HEK293T (cell line): Measurements from ENCODE around the gene SOX6.

ENCODE experiments used
- CTCF ChIA-PET: fragments of 350-600 bp; formaldehyde crosslinking; extraction: SDS; loops from one replicate; lab custom pipeline; 2021; ENCODE audit warnings: antibody characterized with exemption, inconsistent platforms; lab: Yijun Ruan, JAX
- POLR2A ChIA-PET: fragments of 350-600 bp; formaldehyde crosslinking; extraction: SDS; loops from one replicate; lab custom pipeline; 2020; ENCODE audit warnings: antibody characterized with exemption, inconsistent platforms; lab: Yijun Ruan, JAX
- DNase-seq: peaks from one replicate; pipeline ENCODE4 v3.0.0; 2012; ENCODE audit warnings: mixed read lengths; ENCODE audit errors: extremely low spot score
- ARNT ChIP-seq: fragments of 450-650 bp; IDR thresholded peaks from 2 replicates; pipeline ENCODE4 v1.6.1; 2017; ENCODE audit warnings: mild to moderate bottlenecking
- BHLHE40 ChIP-seq: fragments of 450-650 bp; IDR thresholded peaks from 2 replicates; pipeline ENCODE4 v1.6.1; 2016; ENCODE audit warnings: mild to moderate bottlenecking, moderate library complexity, borderline replicate concordance
- CTBP1 ChIP-seq: fragments of 450-650 bp; IDR thresholded peaks from 2 replicates; pipeline ENCODE4 v1.6.1; 2016; ENCODE audit warnings: borderline replicate concordance
- ELF4 ChIP-seq: fragments of 450-650 bp; IDR thresholded peaks from 2 replicates; pipeline ENCODE4 v1.6.1; 2017; ENCODE audit warnings: antibody characterized with exemption
- FOXA1 ChIP-seq: fragments of 450-650 bp; IDR thresholded peaks from 2 replicates; pipeline ENCODE4 v1.6.1; 2016; ENCODE audit warnings: mild to moderate bottlenecking
- FOXK2 ChIP-seq: fragments of 450-650 bp; IDR thresholded peaks from 2 replicates; pipeline ENCODE4 v1.6.1; 2016; ENCODE audit warnings: mild to moderate bottlenecking
- FOXM1 ChIP-seq: fragments of 450-650 bp; IDR thresholded peaks from 2 replicates; pipeline ENCODE4 v1.6.1; 2017; ENCODE audit warnings: mild to moderate bottlenecking, borderline replicate concordance
- HDGF ChIP-seq: fragments of 450-650 bp; IDR thresholded peaks from 2 replicates; pipeline ENCODE4 v1.6.1; 2017; ENCODE audit warnings: antibody characterized with exemption, borderline replicate concordance
- L3MBTL2 ChIP-seq: fragments of 450-650 bp; conservative IDR thresholded peaks from 2 replicates; pipeline ENCODE4 v1.6.1; 2016; ENCODE audit warnings: mild to moderate bottlenecking
- LEF1 ChIP-seq: fragments of 450-650 bp; IDR thresholded peaks from 2 replicates; pipeline ENCODE4 v1.6.1; 2017; ENCODE audit warnings: mild to moderate bottlenecking, borderline replicate concordance
- NFRKB ChIP-seq: fragments of 450-650 bp; IDR thresholded peaks from 2 replicates; pipeline ENCODE4 v1.6.1; 2016; ENCODE audit warnings: mild to moderate bottlenecking, moderate library complexity
- SP1 ChIP-seq: fragments of 450-650 bp; IDR thresholded peaks from 2 replicates; pipeline ENCODE4 v1.6.1; 2017
- SUZ12 ChIP-seq: fragments of 450-650 bp; IDR thresholded peaks from 2 replicates; pipeline ENCODE4 v1.6.1; 2016; ENCODE audit warnings: mild to moderate bottlenecking
- TARDBP ChIP-seq: fragments of 450-650 bp; IDR thresholded peaks from 2 replicates; pipeline ENCODE4 v1.6.1; 2016
- ZNF384 ChIP-seq: fragments of 450-650 bp; IDR thresholded peaks from 2 replicates; pipeline ENCODE4 v1.6.1; 2016
- TF ChIP-seq, protein P1 (sequence below): fragments of 450-650 bp; IDR thresholded peaks from 2 replicates; pipeline ENCODE4 v1.6.1; 2016

Gene SOX6

DNA sequence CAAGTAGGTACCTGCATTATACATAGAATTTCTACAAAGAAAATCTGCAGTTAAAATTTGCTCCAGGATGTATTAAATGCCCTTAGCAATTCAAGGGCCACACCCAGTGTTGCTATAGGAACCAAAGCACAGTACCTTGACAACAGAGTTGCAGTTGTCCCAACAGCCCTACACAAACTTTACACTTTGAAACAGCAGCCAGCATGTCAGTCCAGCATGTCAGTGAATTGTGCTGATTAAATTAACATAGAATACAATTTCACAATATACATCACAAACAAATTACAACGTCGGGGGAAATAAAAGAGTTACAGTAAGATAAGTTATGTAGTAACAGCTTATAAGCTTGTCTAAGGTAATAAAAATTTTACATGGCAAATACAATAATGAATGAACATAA lies 389.2 kb downstream of the SOX6 start:
- no peak for DNase-seq
- ChIA-PET POLR2A (no interaction called here), CTCF (no interaction called here)
- no peak for TF ChIP-seq LEF1
- TF ChIP-seq BHLHE40: no peak
- no peak for TF ChIP-seq TARDBP
- TF ChIP-seq FOXK2: no peak
- TF ChIP-seq, protein P1, sequence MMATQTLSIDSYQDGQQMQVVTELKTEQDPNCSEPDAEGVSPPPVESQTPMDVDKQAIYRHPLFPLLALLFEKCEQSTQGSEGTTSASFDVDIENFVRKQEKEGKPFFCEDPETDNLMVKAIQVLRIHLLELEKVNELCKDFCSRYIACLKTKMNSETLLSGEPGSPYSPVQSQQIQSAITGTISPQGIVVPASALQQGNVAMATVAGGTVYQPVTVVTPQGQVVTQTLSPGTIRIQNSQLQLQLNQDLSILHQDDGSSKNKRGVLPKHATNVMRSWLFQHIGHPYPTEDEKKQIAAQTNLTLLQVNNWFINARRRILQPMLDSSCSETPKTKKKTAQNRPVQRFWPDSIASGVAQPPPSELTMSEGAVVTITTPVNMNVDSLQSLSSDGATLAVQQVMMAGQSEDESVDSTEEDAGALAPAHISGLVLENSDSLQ: no peak
- no peak for TF ChIP-seq FOXA1
- no peak for TF ChIP-seq ARNT
- TF ChIP-seq HDGF: no peak
- no peak for TF ChIP-seq CTBP1
- TF ChIP-seq SP1: no peak
- no peak for TF ChIP-seq ELF4
- TF ChIP-seq NFRKB: no peak
- no peak for TF ChIP-seq FOXM1
- TF ChIP-seq L3MBTL2: no peak
- no peak for TF ChIP-seq SUZ12

DNA sequence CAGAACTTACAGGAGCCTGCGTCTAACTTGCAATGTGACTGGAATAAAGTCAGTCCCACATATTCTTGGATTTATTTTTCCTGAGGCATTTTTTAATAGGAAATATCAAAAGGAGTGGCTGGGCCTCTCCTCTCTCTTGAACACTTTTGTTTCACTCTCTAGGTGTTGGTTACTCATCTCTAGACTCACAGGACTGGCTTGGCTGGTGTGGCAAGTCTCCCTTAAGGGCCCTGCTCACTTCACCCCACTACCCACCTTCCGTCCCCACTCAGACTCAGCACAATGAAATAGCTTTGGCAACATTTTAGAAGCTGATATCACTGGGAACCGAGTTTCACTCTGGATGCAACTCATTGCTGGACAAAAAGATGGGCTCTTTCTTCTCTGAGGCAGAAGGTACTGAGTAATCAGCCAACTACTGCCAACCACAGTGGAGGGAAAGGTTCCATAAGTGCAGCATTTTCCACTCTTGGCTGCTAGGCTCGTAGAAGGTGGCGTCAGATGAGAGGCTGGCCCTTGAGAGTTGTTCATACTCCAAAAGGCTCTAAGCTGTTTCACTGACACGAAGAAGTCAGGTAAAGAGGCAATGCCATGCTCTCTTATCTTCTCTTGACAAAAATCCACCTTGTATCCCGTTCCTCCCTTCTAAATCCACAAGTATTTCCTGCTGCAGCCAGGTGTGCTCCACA lies 390.6 kb downstream of the SOX6 start:
- no peak for TF ChIP-seq SUZ12
- no peak for TF ChIP-seq ZNF384
- no peak for TF ChIP-seq FOXA1
- ChIA-PET POLR2A (no interaction called here), CTCF (no interaction called here)
- DNase-seq: no peak

DNA sequence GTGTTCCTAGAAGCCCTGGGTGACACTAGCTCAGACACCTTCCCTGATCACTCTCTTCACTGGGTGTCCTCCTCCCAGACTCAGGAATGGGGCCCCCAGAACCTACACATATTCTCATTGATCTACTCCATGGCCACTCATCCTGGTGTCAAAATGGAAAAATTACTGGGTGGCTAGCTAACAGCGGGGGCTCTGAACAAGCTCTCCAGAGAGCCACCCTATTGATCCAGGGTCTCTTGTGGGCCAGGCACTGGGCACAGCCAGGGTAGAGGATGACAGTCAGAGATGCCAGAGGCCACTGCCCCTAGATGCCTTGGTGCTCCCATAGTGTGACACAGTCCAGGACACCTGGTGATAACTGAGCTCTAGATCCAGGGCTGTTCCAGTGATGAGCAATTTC lies 393.1 kb downstream of the SOX6 start:
- DNase-seq: no peak
- no peak for TF ChIP-seq ARNT
- no peak for TF ChIP-seq ZNF384
- no peak for TF ChIP-seq BHLHE40
- no peak for TF ChIP-seq FOXA1
- no peak for TF ChIP-seq SP1
- TF ChIP-seq SUZ12: no peak
- no peak for TF ChIP-seq FOXM1
- no peak for TF ChIP-seq L3MBTL2
- no peak for TF ChIP-seq TARDBP
- ChIA-PET CTCF (no interaction called here), POLR2A (no interaction called here)

DNA sequence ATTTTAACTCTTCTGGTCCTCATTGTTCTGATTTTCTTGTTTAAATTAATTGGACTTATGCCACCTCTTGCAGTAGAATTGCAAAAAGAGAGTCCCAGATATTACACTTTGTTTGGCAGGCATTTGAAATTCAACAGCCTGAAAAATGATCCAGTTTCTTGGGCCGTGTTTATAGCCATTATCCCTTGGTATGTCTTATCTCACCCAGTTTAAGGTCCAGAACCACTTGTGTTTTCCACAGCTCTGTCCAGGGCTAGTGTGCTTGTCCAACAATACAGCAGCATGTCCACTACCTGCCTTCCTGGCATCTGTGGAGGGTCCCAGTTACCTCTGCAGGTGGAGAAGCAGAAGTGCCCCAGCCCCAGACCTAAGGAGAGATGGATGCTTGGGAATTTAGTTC lies 397.4 kb downstream of the SOX6 start:
- no peak for TF ChIP-seq BHLHE40
- TF ChIP-seq, protein P1: no peak
- no peak for TF ChIP-seq HDGF
- TF ChIP-seq FOXK2: no peak
- no peak for TF ChIP-seq ZNF384
- TF ChIP-seq ELF4: no peak
- TF ChIP-seq CTBP1: no peak
- TF ChIP-seq TARDBP: no peak
- no peak for TF ChIP-seq SUZ12
- no peak for TF ChIP-seq FOXM1
- no peak for TF ChIP-seq LEF1
- TF ChIP-seq FOXA1: no peak
- TF ChIP-seq ARNT: no peak
- no peak for TF ChIP-seq SP1
- TF ChIP-seq L3MBTL2: no peak
- TF ChIP-seq NFRKB: no peak
- DNase-seq: no peak
- ChIA-PET CTCF (no interaction called here), POLR2A (no interaction called here)

DNA sequence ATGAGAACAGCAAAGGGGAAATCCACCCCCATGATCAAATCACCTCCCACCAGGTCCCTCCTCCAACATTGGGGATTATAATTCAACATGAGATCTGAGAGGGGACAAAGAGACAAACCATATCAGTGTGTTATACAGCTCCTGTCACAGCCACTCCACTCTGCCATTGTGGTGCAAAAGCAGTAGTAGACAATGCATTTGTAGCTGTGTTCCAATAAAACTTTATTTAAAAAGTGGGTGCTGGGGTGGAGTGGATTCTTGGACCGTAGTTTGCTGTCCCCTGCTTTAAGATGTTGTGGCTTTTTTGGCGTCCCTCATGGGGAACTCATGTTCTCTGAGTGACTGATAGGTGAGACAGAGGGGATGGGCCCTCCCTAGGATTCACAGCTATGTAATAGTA lies 399.1 kb downstream of the SOX6 start:
- DNase-seq: no peak
- TF ChIP-seq LEF1 (no peak), BHLHE40 (no peak), ELF4 (no peak), CTBP1 (no peak), ARNT (no peak), ZNF384 (no peak), FOXA1 (no peak), FOXM1 (no peak), TARDBP (no peak), NFRKB (no peak), HDGF (no peak), SUZ12 (no peak), SP1 (no peak), L3MBTL2 (no peak)
- TF ChIP-seq, protein P1: no peak
- POLR2A ChIA-PET: no interaction called here
- CTCF ChIA-PET: no interaction called here

DNA sequence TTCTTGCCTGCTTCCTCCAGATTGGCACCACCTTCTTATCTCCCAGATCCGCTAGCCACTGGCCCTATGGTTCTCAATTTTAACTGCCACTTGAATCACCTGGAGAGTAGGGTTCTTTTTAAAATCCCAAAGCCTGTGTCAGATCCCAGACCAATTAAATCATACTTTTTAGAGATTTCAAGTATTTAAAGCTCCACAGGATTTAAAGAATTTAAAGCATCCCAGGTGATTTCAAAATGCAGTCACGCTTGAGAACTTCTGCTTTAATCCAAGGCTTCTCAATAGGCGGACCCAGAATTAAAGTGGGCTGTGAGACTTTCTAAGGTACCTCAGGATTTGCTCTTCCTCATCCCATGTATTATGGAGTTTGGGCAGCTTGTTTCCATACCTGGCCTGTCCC lies 400.0 kb downstream of the SOX6 start:
- ChIA-PET POLR2A (no interaction called here), CTCF (no interaction called here)
- TF ChIP-seq SUZ12 (no peak), ZNF384 (no peak), L3MBTL2 (no peak), FOXA1 (no peak), ELF4 (no peak), HDGF (no peak), FOXK2 (no peak), LEF1 (no peak), BHLHE40 (no peak)
- TF ChIP-seq, protein P1: no peak
- DNase-seq: no peak
